Neural crest cell (in vitro differentiated cells): ENCODE results near the gene CHST11. TPM values are rescaled to one million over a fixed set of nuclear protein-coding genes. Genes with fewer than 3 reads are reported as not detected.

Source experiments
- DNase-seq: peaks from one replicate; pipeline ENCODE4 v3.0.0; 2021; ENCODE audit warnings: low read depth, mixed read lengths, low spot score
- H3K27ac Mint-ChIP-seq: one replicate; pipeline ENCODE4 v1.8.0; 2021; ENCODE audit warnings: mild to moderate bottlenecking, mixed read lengths; ENCODE audit not compliant: unreplicated experiment
- H3K27me3 Mint-ChIP-seq: 2 replicates; pipeline ENCODE4 v1.8.0; 2021; ENCODE audit warnings: low read depth, mild to moderate bottlenecking, mixed read lengths
- H3K36me3 Mint-ChIP-seq: 2 replicates; pipeline ENCODE4 v1.8.0; 2021; ENCODE audit warnings: low read depth, mild to moderate bottlenecking, mixed read lengths
- H3K4me1 Mint-ChIP-seq: 2 replicates; pipeline ENCODE4 v1.8.0; 2021; ENCODE audit warnings: mixed read lengths
- H3K4me3 Mint-ChIP-seq: one replicate; pipeline ENCODE4 v1.8.0; 2021; ENCODE audit warnings: mild to moderate bottlenecking, mixed read lengths
- H3K9me3 Mint-ChIP-seq: 2 replicates; pipeline ENCODE4 v1.8.0; 2021; ENCODE audit warnings: mixed read lengths
- CTCF ChIP-seq: fragments of 200-600 bp; sonication (generic); conservative IDR thresholded peaks from 2 replicates; pipeline ENCODE4 v1.5.0; 2021; ENCODE audit warnings: antibody characterized with exemption, mild to moderate bottlenecking
- total RNA-seq: library from RNA; stranded (reverse); gene quantifications from 2 replicates; pipeline ENCODE4 v1.2.1, GENCODE V29; 2021

Gene CHST11
- total RNA-seq, 1 donor from 2014 or later: 10.0 TPM

GRCh38 chr12:104707194-104707593, 250.4 kb downstream of the CHST11 start:
- H3K4me1 Mint-ChIP-seq: peaks cover 54% of the 10 kb centered on the region
- H3K27me3 Mint-ChIP-seq: peaks cover 7% of the 10 kb centered on the region
- DNase-seq: no peak
- TF ChIP-seq CTCF: no peak
- no peaks in the 10 kb centered on the region for H3K9me3 Mint-ChIP-seq
- H3K4me3 Mint-ChIP-seq: no peak overlapping the region
- no peaks in the 10 kb centered on the region for H3K36me3 Mint-ChIP-seq
- H3K27ac Mint-ChIP-seq: no peak overlapping the region

- peaks cover 7% of the 10 kb centered on the region for H3K27me3 Mint-ChIP-seq
- H3K4me3 Mint-ChIP-seq: no peak overlapping the region
- H3K27ac Mint-ChIP-seq: no peak overlapping the region
- peaks cover 55% of the 10 kb centered on the region for H3K4me1 Mint-ChIP-seq
- H3K36me3 Mint-ChIP-seq: no peaks in the 10 kb centered on the region
- TF ChIP-seq CTCF: no peak
- DNase-seq: no peak
- H3K9me3 Mint-ChIP-seq: no peaks in the 10 kb centered on the region
Observed at GRCh38 chr12:104707794-104708558, 251.2 kb downstream of the CHST11 start.

- no peak for DNase-seq
- Mint-ChIP-seq H3K4me3 (no peak overlapping the region), H3K4me1 (peaks cover 52% of the 10 kb centered on the region), H3K36me3 (no peaks in the 10 kb centered on the region), H3K27me3 (peaks cover 3% of the 10 kb centered on the region), H3K27ac (no peak overlapping the region), H3K9me3 (no peaks in the 10 kb centered on the region)
- no peak for TF ChIP-seq CTCF
Observed at GRCh38 chr12:104708891-104709290, 252.1 kb downstream of the CHST11 start.

GRCh38 chr12:104709692-104710435, 253.1 kb downstream of the CHST11 start:
- no peak overlapping the region for H3K27ac Mint-ChIP-seq
- H3K4me1 Mint-ChIP-seq: peaks cover 51% of the 10 kb centered on the region
- no peak for TF ChIP-seq CTCF

GRCh38 chr12:104710940-104711689, 254.4 kb downstream of the CHST11 start:
- H3K27me3 Mint-ChIP-seq: peaks cover 3% of the 10 kb centered on the region
- DNase-seq: no peak
- peaks cover 47% of the 10 kb centered on the region for H3K4me1 Mint-ChIP-seq
- H3K27ac Mint-ChIP-seq: no peak overlapping the region
- H3K4me3 Mint-ChIP-seq: no peak overlapping the region
- TF ChIP-seq CTCF: no peak
- no peaks in the 10 kb centered on the region for H3K36me3 Mint-ChIP-seq
- no peaks in the 10 kb centered on the region for H3K9me3 Mint-ChIP-seq

More at GRCh38 chr12:104709692-104710435, 253.1 kb downstream of the CHST11 start:
- no peak for DNase-seq
- Mint-ChIP-seq H3K36me3 (no peaks in the 10 kb centered on the region), H3K4me3 (no peak overlapping the region), H3K27me3 (peaks cover 3% of the 10 kb centered on the region), H3K9me3 (no peaks in the 10 kb centered on the region)
